ENCODE measurements around the gene FCGR3A.
"Not testable (repeated sequence)": the region's sequence is repeated elsewhere in the genome, so short reads cannot be mapped to it uniquely, and the experiment has no call there.

DNA sequence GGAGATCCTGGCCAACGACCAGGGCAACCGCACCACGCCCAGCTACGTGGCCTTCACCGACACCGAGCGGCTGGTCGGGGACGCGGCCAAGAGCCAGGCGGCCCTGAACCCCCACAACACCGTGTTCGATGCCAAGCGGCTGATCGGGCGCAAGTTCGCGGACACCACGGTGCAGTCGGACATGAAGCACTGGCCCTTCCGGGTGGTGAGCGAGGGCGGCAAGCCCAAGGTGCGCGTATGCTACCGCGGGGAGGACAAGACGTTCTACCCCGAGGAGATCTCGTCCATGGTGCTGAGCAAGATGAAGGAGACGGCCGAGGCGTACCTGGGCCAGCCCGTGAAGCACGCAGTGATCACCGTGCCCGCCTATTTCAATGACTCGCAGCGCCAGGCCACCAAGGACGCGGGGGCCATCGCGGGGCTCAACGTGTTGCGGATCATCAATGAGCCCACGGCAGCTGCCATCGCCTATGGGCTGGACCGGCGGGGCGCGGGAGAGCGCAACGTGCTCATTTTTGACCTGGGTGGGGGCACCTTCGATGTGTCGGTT lies 24.8 kb downstream of the FCGR3A start:
- TF ChIP-seq, protein P1, sequence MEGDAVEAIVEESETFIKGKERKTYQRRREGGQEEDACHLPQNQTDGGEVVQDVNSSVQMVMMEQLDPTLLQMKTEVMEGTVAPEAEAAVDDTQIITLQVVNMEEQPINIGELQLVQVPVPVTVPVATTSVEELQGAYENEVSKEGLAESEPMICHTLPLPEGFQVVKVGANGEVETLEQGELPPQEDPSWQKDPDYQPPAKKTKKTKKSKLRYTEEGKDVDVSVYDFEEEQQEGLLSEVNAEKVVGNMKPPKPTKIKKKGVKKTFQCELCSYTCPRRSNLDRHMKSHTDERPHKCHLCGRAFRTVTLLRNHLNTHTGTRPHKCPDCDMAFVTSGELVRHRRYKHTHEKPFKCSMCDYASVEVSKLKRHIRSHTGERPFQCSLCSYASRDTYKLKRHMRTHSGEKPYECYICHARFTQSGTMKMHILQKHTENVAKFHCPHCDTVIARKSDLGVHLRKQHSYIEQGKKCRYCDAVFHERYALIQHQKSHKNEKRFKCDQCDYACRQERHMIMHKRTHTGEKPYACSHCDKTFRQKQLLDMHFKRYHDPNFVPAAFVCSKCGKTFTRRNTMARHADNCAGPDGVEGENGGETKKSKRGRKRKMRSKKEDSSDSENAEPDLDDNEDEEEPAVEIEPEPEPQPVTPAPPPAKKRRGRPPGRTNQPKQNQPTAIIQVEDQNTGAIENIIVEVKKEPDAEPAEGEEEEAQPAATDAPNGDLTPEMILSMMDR (IDR thresholded peaks at IDR 0.05), result not testable (repeated sequence)
- not testable (repeated sequence) for TF ChIP-seq POLR2A (IDR thresholded peaks at IDR 0.05; ENCODE audit: low read depth)
